Peyer's patch (tissue), 4 donors: Measurements from ENCODE around the gene IGLL1. TPM values are rescaled to one million over a fixed set of nuclear protein-coding genes. Genes with fewer than 3 reads are reported as not detected.
"Not testable (repeated sequence)": the region's sequence is repeated elsewhere in the genome, so short reads cannot be mapped to it uniquely, and the experiment has no call there.

Experiments used
- DNase-seq, 3 donors: peaks; one replicate each; pipeline ENCODE4 v3.0.0-alpha.2; 2017 to 2019
- H3K27ac ChIP-seq, 4 donors: fragments of 200-600 bp; sonication (generic); one replicate each; pipeline ENCODE4 v1.5.1; 2016 to 2019
- H3K27me3 ChIP-seq, 2 donors: fragments of 200-600 bp; sonication (generic); one replicate each; pipeline ENCODE4 v1.5.1; 2019
- H3K36me3 ChIP-seq, 3 donors: fragments of 200-600 bp; sonication (generic); one replicate each; pipeline ENCODE4 v1.5.1; 2016 to 2019
- H3K4me1 ChIP-seq, 4 donors: fragments of 200-600 bp; sonication (generic); one replicate each; pipeline ENCODE4 v1.5.1; 2016 to 2019
- H3K4me3 ChIP-seq, 4 donors: fragments of 200-600 bp; sonication (generic); 1 replicate in 3 of 4; 2 replicates in 1 of 4; pipeline ENCODE4 v1.5.1; 2016 to 2019; ENCODE audit warnings: mild to moderate bottlenecking in 1 of 4
- H3K9me3 ChIP-seq, 4 donors: fragments of 200-600 bp; sonication (generic); one replicate each; pipeline ENCODE4 v1.5.1; 2016 to 2019; ENCODE audit warnings: mild to moderate bottlenecking in 1 of 4
- POLR2A ChIP-seq, 2 donors: fragments of 450-650 bp; IDR thresholded peaks; one replicate each; pipeline ENCODE4 v1.5.1; 2017; ENCODE audit warnings: antibody characterized with exemption in 2 of 2, mild to moderate bottlenecking in 2 of 2, moderate library complexity in 2 of 2
- total RNA-seq, 4 donors: library from RNA; depleted of rRNA; stranded (reverse); fragments of >200 nt; gene quantifications; one replicate each; pipeline ENCODE4 v1.1.0, GENCODE V29; 2016
- TF ChIP-seq, protein P1 (sequence below), 6 experiments: fragments of 450-650 bp in 4 of 6; fragments of 200-600 bp in 2 of 6; sonication (generic) in 1 of 6; IDR thresholded peaks; one replicate each; pipeline ENCODE4 v1.5.1; 2017 to 2019; ENCODE audit warnings: antibody characterized with exemption in 6 of 6, mild to moderate bottlenecking in 3 of 6, moderate library complexity in 1 of 6

The IGLL1 gene
- total RNA-seq, 4 donors from 2014 or later = not detected

DNA sequence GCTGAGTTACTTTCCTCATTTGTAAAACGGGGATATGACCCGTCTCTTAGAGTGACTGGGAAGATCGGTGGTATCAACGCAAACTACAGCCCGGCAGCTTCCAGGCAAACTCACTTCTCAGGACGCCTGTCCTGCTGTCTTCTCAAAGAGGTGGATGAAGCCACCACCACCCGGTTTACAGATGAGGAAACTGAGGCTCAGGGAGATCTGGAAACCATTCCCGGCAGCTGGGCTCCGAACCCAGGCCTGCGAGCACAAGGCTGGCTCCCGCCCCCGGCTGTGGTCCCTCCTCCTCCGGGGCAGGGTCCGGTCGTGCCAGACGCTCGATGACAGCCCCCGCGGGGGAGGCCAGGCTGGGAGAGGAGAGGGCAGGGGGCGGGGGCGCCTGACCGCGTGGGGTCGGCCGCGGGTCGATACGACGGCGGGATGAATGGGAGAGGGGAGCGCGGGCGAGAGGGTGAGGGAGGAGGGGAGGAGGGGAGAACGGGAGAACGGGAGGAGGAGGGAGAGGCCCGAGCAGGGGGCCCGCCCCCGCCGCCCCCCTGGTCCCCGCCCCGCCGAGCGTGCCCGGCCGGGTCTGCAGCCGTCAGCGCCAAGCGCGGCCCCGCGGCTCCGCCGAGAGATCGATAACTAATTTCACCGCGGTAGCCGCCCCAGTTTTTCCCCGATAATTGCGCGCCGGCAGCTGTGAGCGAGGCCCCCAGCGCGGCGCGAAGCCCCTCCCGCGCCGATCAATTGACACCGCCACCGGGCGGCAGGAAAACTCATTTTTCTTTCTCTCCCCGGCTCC, 14.0 kb downstream of the IGLL1 start:
- H3K27ac ChIP-seq = no peak overlapping the region
- peaks cover 0 to 10% of the 10 kb centered on the region in 2 donors for H3K27me3 ChIP-seq
- H3K4me3 ChIP-seq = peak overlapping the region; percentile 22 to 56 (median 48)
- peak in 1 of 3 donors; percentile 44 for DNase-seq
- no peak for TF ChIP-seq POLR2A (IDR thresholded peaks at IDR 0.05)
- TF ChIP-seq, protein P1, sequence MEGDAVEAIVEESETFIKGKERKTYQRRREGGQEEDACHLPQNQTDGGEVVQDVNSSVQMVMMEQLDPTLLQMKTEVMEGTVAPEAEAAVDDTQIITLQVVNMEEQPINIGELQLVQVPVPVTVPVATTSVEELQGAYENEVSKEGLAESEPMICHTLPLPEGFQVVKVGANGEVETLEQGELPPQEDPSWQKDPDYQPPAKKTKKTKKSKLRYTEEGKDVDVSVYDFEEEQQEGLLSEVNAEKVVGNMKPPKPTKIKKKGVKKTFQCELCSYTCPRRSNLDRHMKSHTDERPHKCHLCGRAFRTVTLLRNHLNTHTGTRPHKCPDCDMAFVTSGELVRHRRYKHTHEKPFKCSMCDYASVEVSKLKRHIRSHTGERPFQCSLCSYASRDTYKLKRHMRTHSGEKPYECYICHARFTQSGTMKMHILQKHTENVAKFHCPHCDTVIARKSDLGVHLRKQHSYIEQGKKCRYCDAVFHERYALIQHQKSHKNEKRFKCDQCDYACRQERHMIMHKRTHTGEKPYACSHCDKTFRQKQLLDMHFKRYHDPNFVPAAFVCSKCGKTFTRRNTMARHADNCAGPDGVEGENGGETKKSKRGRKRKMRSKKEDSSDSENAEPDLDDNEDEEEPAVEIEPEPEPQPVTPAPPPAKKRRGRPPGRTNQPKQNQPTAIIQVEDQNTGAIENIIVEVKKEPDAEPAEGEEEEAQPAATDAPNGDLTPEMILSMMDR (IDR thresholded peaks at IDR 0.05) = no peak
- H3K4me1 ChIP-seq = peaks cover 0 to 14% (median 2%) of the 10 kb centered on the region in 4 donors
- no peaks in the 10 kb centered on the region for H3K9me3 ChIP-seq
- no peaks in the 10 kb centered on the region for H3K36me3 ChIP-seq

DNA sequence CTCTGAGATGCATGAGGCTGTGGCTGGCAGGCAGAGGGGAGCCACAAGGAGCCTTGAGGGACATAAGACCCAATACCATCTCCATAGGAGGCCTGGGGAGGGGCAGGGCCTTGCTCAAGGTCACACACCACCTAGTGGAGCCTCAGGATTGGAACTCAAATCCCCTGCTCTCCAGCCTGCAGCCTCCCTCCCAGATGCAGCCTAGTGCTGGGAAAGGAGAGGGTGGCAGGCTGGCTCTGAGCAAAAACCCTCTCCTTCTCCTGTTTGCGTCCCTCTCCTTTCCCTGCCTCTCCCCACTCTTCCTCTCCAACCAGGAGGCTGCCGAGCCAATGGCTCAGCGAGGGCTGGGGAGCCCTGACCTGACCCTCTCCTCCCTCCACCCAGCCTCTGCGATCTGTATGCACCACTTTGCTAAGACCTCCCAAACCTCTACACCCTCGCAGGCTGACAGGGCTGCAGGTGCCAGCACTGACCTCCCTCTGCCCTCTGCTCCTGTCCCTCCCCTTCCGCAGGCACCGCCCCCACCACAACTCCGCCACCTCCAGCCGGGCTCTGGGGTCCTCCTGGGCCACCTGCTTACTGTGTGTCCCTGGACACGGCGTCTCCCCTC, 14.7 kb downstream of the IGLL1 start:
- H3K4me3 ChIP-seq = peak overlapping the region; percentile 22 to 56 (median 48)
- H3K27ac ChIP-seq = no peak overlapping the region
- no peak for TF ChIP-seq POLR2A (IDR thresholded peaks at IDR 0.05)
- TF ChIP-seq, protein P1 (IDR thresholded peaks at IDR 0.05) = no peak
- H3K4me1 ChIP-seq = peaks cover 0 to 14% (median 2%) of the 10 kb centered on the region in 4 donors
- peaks cover 0 to 10% of the 10 kb centered on the region in 2 donors for H3K27me3 ChIP-seq
- peak in 1 of 3 donors; percentile 48 for DNase-seq
- no peaks in the 10 kb centered on the region for H3K36me3 ChIP-seq
- no peaks in the 10 kb centered on the region for H3K9me3 ChIP-seq

DNA sequence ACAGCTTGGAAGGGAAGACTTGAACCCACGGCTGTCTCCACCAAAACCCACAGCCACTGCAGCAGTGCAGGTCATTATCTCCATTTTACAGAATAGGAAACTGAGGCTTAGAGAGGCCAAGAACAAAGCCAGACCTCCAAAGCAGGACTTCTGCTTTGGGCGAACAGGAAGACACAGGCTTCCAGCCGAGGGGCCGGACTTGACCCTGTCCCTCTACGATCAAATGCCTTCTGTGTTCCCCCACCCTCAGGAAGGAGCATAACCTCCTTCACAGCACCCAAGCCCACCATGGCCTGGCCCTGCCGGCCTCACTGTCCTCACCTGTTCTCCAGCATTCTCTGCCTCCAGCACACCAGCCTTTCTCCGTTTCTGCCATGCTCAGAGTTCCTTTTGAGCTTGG, 15.8 kb downstream of the IGLL1 start:
- Histone ChIP-seq H3K27ac (no peak overlapping the region), H3K4me3 (no peak overlapping the region), H3K27me3 (peaks cover 0 to 10% of the 10 kb centered on the region in 2 donors), H3K4me1 (peaks cover 0 to 14% (median 2%) of the 10 kb centered on the region in 4 donors), H3K9me3 (no peaks in the 10 kb centered on the region), H3K36me3 (no peaks in the 10 kb centered on the region)
- TF ChIP-seq POLR2A (IDR thresholded peaks at IDR 0.05) = no peak
- TF ChIP-seq, protein P1 (IDR thresholded peaks at IDR 0.05) = no peak
- no peak for DNase-seq

DNA sequence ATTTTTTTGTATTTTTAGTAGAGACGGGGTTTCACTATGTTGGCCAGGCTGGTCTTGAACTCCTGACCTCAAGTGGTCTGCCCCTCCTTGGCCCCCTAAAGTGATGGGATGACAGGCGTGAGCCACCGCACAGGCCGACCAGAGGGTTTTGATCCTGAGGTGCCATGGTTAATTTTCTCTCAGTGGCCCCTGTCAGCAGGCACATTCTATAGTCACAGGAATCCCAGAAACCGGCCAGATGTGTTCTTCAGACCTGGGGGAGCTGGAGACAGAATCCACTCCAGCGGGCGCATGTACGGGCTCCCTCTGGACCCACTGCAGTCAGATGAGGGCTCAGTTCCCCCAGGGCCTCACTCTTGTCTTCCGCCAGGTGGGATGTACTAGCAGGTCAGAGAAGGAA, 17.0 kb downstream of the IGLL1 start:
- Histone ChIP-seq H3K27me3 (peaks cover 0 to 10% of the 10 kb centered on the region in 2 donors), H3K4me1 (peaks cover 0 to 14% (median 2%) of the 10 kb centered on the region in 4 donors), H3K36me3 (no peaks in the 10 kb centered on the region), H3K4me3 (no peak overlapping the region), H3K27ac (no peak overlapping the region), H3K9me3 (no peaks in the 10 kb centered on the region)
- TF ChIP-seq POLR2A (IDR thresholded peaks at IDR 0.05) = no peak
- TF ChIP-seq, protein P1 (IDR thresholded peaks at IDR 0.05) = no peak
- DNase-seq = no peak

DNA sequence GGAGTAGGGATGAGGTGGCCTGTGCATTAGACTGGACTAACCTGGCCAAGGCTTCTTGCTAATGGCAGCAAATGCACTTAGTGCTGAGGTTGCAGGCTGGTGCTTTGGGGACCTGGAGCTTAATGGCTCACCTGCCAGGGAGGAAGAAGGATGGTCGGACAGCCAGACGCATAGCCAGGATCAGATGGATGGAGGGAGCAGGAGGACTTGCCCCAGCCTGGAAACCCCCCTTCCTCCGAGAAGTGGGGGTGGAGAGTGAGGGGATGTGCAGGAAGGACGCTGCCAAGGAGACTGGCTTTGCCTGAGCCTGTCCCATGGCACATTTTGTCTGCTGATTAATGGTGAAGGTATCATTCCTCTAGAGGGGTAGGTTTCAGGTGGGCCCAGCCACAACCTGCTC, 17.9 kb downstream of the IGLL1 start:
- H3K4me3 ChIP-seq = no peak overlapping the region
- no peak for DNase-seq
- H3K27ac ChIP-seq = no peak overlapping the region
- peaks cover 0 to 10% of the 10 kb centered on the region in 2 donors for H3K27me3 ChIP-seq
- H3K9me3 ChIP-seq = no peaks in the 10 kb centered on the region
- TF ChIP-seq, protein P1 (IDR thresholded peaks at IDR 0.05) = no peak
- H3K4me1 ChIP-seq = peaks cover 0 to 14% (median 2%) of the 10 kb centered on the region in 4 donors
- H3K36me3 ChIP-seq = no peaks in the 10 kb centered on the region

DNA sequence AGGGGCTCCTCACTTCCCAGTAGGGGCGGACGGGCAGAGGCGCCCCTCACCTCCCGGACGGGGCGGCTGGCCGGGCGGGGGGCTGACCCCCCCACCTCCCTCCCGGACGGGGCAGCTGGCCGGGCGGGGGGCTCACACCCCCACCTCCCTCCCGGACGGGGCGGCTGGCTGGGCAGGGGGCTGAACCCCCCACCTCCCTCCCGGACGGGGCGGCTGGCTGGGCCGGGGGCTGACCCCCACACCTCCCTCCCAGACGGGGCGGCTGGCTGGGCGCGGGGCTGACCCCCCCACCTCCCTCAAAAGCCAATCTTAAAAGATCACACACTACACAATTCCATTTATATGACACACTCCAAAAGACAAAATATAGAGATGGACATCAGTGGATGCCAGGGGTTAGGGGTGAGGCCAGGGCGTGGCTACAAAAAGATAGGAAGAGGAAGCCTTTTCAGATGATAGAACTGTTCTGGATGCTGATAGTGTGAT, 19.0 kb downstream of the IGLL1 start:
- H3K4me3 ChIP-seq, DNase-seq, H3K9me3 ChIP-seq, H3K27me3 ChIP-seq, H3K4me1 ChIP-seq, H3K36me3 ChIP-seq, H3K27ac ChIP-seq: not testable (repeated sequence)

DNA sequence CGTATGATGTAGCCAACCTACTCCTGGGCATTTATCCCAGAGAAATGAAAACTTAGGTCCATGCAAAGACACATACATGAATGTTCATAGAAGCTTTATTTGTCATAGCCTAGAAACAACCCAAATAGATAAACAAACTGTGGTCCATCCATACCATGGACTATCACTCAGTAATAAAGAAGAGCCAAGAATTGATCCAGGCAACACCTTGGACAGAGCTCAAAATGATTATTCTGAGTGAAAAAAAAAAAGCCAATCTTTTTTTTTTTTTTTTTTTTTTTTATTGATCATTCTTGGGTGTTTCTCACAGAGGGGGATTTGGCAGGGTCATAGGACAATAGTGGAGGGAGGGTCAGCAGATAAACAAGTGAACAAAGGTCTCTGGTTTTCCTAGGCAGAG, 19.9 kb downstream of the IGLL1 start:
- not testable (repeated sequence) for H3K27ac ChIP-seq, H3K4me1 ChIP-seq, H3K9me3 ChIP-seq, H3K4me3 ChIP-seq, H3K36me3 ChIP-seq, DNase-seq, H3K27me3 ChIP-seq
